Superior temporal gyrus (tissue), 1 donor: ENCODE results near the gene CADM4.
"Not testable (repeated sequence)": the region's sequence is repeated elsewhere in the genome, so short reads cannot be mapped to it uniquely, and the experiment has no call there.

Source experiments
- DNase-seq: peaks from one replicate; pipeline ENCODE4 v3.0.0-alpha.2; 2016; ENCODE audit errors: extremely low spot score

Gene CADM4

GRCh38 chr19:43587029-43587428 lies 52.6 kb downstream of the CADM4 start:
- DNase-seq = not testable (repeated sequence)

GRCh38 chr19:43586346-43586745 lies 53.3 kb downstream of the CADM4 start:
- DNase-seq = no peak

GRCh38 chr19:43584484-43584883 lies 55.2 kb downstream of the CADM4 start:
- no peak for DNase-seq

- no peak for DNase-seq
These were observed 57.2 kb downstream of the CADM4 start for GRCh38 chr19:43582495-43582894.

- no peak for DNase-seq
These were observed 58.2 kb downstream of the CADM4 start for GRCh38 chr19:43581467-43581866.

- DNase-seq = no peak
These were observed 60.9 kb downstream of the CADM4 start for GRCh38 chr19:43578787-43579186.

- DNase-seq = no peak
These were observed 63.4 kb downstream of the CADM4 start for GRCh38 chr19:43575955-43576878.

- peak; percentile 99 for DNase-seq
These were observed 64.3 kb downstream of the CADM4 start, which contains the start of the genes PINLYP and XRCC1 for GRCh38 chr19:43575156-43575950. Gene PINLYP, plus strand, starts transcription at chr19:43575801. Its CDS starts 1,391 bp downstream, at chr19:43577192. Gene XRCC1, minus strand, starts transcription at chr19:43575527. Its CDS starts 69 bp downstream, at chr19:43575458.

- DNase-seq = no peak
These were observed 65.1 kb downstream of the CADM4 start for GRCh38 chr19:43574424-43575155.
